GM21360 (cell line): ENCODE measurements around the gene OR1A1.
"Not testable (repeated sequence)": the region's sequence is repeated elsewhere in the genome, so short reads cannot be mapped to it uniquely, and the experiment has no call there.

Source experiments
- ATAC-seq: cut with Tn5 transposase; IDR thresholded peaks from one replicate; pipeline ENCODE4 v1.9.1; 2021; ENCODE audit warnings: mild to moderate bottlenecking, moderate library complexity; ENCODE audit not compliant: unreplicated experiment

The OR1A1 gene

GRCh38 chr17:3207367-3207766, at the start of gene OR1A1:
TSS of gene OR1A1 (plus strand) at chr17:3207667. CDS start at chr17:3215621, 7,954 bp downstream.
- no peak for ATAC-seq

DNA sequence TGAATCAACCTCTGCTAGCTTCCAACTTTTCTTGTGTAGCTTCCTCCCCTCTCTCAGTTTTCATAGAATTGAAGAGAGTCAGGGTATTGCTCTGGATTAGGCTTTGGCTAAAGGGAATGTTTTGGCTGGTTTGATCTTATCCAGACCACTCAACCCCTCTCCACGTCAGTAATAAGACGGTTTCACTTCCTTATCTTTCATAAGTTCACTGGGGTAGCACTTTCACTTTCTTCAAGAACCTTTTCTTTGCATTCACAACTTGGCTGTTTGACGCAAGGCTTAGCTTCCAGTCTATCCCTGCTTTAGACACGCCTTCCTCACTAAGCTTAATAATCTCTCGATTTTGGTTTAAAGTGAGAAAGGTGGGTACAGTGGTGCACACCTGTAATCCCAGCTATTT, 39.9 kb upstream of the OR1A1 start:
- ATAC-seq = no peak

DNA sequence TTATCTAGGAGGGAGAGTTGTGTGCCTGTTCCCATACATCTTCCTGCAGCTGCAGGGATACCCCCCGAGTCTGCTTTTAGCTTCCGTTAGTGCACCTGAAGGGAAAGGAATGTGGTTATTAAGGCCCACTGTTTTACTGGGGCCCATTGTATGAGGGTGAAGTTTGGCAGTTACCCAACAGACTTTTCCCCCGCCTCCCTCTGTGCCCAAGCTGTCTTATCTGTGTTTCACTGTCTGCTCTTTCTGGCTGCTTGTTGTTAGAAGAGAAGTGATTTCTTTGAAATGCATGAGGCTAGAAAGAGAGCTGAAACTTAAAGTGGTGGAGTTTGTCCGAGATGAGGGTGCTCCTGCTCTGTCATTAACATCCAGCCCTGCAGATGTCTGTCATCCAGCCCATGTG, 17.5 kb upstream of the OR1A1 start:
- ATAC-seq = no peak

GRCh38 chr17:3197219-3197618, 10.2 kb upstream of the OR1A1 start, which contains the start of gene OR1A2:
TSS of gene OR1A2 (plus strand) at chr17:3197519. CDS start at chr17:3197519, 0 bp downstream.
- no peak for ATAC-seq

GRCh38 chr17:3208484-3208883, 1.0 kb downstream of the OR1A1 start:
- ATAC-seq = no peak

GRCh38 chr17:3213001-3213400, 5.5 kb downstream of the OR1A1 start:
- ATAC-seq = no peak

GRCh38 chr17:3213587-3213986, 6.1 kb downstream of the OR1A1 start:
- ATAC-seq = no peak

- ATAC-seq = not testable (repeated sequence)
These were observed 12.5 kb downstream of the OR1A1 start for GRCh38 chr17:3219978-3220377.

GRCh38 chr17:3221850-3222249, 14.4 kb downstream of the OR1A1 start:
- ATAC-seq = no peak

DNA sequence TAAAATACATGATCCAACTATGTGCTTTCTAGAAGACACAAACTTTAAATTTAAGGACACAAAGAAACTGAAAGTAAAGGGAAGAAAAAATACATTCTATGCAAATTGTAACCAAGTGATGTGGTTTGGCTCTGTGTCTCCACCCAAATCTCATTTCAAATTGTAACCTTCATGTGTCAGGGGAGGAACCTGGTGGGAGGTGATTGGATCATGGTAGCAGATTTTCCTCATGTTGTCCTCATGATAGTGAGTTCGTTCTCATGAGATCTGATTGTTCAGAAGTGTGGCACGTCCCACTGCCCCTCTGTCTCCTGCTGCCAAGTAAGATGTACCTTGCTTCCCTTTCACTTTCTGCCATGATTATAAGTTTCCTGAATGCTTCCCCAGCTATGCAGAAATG, 15.0 kb downstream of the OR1A1 start:
- ATAC-seq = no peak

GRCh38 chr17:3224721-3225352, 17.4 kb downstream of the OR1A1 start:
- not testable (repeated sequence) for ATAC-seq

- not testable (repeated sequence) for ATAC-seq
These were observed 24.8 kb downstream of the OR1A1 start for GRCh38 chr17:3232300-3232699.

- not testable (repeated sequence) for ATAC-seq
These were observed 31.2 kb downstream of the OR1A1 start for GRCh38 chr17:3238685-3239084.

DNA sequence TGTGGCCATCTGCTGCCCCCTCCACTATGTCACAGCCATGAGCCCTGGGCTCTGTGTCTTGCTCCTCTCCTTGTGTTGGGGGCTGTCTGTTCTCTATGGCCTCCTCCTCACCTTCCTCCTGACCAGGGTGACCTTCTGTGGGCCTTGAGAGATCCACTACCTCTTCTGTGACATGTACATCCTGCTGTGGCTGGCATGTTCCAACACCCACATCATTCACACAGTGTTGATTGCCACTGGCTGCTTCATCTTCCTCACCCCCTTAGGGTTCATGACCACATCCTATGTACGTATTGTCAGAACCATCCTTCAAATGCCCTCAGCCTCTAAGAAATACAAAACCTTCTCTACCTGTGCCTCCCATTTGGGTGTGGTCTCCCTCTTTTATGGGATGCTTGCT, 33.6 kb downstream of the OR1A1 start:
- ATAC-seq = not testable (repeated sequence)

GRCh38 chr17:3244841-3245240, 37.4 kb downstream of the OR1A1 start:
- not testable (repeated sequence) for ATAC-seq

- ATAC-seq = not testable (repeated sequence)
These were observed 41.5 kb downstream of the OR1A1 start for GRCh38 chr17:3249013-3249412.

GRCh38 chr17:3256575-3256974, 49.1 kb downstream of the OR1A1 start:
- no peak for ATAC-seq

DNA sequence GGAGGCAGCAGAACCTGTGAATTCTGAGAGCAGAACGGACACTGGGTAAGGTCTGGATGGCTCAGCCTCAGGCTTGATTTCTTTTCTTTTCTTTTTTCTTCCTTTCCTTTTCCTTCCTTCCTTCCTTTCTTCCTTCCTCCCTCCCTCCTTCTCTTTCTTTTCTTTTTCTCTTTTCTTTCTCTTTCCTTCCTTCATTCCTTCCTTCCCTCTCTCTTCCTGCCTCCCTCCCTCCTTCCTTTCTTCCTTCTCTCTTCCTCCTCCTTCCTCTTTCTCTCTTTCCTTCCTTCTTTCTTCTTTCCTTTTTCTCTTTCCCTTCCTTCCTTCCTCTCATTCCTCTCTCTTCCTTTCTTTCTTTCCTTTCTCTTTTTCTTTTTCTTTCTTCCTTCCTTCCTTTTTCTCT, 52.7 kb downstream of the OR1A1 start:
- no peak for ATAC-seq

DNA sequence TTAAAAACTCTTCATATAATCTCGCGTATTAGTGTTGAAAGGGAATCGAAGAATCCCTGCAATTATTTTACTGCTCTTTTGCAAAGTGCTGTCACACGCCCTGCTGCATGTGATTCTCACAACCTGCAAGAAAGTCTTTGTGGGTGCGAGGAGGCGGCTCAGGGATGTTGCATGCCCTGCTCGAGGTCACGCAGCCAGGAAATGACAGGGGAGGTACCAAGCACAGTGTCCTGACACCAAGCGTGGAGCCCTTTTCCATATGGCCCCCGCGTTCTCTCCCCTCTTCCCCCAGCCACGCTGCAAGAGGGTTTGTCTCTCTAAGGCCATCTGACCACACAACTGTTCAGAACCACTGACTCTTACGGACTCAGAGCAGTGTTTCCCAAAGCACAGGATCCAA, 53.1 kb downstream of the OR1A1 start:
- ATAC-seq = no peak
